Measurements from ENCODE around the gene SECTM1.

DNA sequence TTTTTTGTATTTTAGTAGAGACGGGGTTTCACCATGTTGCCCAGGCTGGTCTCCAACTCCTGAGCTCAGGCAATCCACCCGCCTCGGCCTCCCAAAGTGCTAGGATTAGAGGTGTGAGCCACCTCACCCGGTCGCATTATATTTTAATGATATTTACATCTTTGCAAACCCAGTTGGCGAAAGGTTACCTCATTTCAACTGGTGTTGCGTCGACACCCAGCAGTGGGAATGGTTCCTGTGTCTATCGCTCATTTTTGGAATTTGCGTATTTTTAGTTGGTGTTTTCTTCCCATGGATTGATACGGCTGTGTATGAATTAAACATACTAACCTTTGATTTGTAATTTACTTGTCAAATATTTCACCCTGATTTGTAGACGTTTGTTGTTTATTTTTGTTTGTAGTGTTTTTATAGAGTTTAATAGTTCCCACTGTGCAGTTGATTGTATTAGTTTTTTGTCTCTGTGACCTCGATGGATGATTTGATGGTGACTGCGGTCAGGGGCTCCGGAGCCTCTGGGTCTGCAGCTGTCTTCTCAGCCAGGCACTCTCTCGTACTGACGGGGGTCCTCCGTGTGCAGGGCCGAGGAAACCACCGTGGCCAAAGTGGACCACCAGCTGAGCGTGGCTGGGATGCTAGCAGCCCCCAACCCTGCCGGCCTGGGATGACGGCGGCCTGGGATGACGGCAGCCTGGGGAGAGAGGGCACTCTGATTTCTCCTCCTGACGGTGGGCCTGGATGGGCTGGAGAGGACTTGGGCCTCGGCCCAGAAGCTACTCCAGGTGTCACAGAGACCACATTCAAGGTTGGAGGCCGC is 20.2 kb downstream of the SECTM1 start:
- TF ChIP-seq, protein P1, sequence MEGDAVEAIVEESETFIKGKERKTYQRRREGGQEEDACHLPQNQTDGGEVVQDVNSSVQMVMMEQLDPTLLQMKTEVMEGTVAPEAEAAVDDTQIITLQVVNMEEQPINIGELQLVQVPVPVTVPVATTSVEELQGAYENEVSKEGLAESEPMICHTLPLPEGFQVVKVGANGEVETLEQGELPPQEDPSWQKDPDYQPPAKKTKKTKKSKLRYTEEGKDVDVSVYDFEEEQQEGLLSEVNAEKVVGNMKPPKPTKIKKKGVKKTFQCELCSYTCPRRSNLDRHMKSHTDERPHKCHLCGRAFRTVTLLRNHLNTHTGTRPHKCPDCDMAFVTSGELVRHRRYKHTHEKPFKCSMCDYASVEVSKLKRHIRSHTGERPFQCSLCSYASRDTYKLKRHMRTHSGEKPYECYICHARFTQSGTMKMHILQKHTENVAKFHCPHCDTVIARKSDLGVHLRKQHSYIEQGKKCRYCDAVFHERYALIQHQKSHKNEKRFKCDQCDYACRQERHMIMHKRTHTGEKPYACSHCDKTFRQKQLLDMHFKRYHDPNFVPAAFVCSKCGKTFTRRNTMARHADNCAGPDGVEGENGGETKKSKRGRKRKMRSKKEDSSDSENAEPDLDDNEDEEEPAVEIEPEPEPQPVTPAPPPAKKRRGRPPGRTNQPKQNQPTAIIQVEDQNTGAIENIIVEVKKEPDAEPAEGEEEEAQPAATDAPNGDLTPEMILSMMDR (IDR thresholded peaks at IDR 0.05; ENCODE audit: low read depth, low read length) = no peak
- TF ChIP-seq MYC (IDR thresholded peaks at IDR 0.05; ENCODE audit: low read depth, low read length) = no peak

Data from NB4 (cell line).